Measurements from ENCODE around the gene RHOT1.
"Not testable (repeated sequence)": the region's sequence is repeated elsewhere in the genome, so short reads cannot be mapped to it uniquely, and the experiment has no call there.

The RHOT1 gene

GRCh38 chr17:32160526-32160925 is 18.2 kb downstream of the RHOT1 start:
- DNase-seq: no peak

GRCh38 chr17:32161029-32161428 is 18.7 kb downstream of the RHOT1 start:
- no peak for DNase-seq

DNA sequence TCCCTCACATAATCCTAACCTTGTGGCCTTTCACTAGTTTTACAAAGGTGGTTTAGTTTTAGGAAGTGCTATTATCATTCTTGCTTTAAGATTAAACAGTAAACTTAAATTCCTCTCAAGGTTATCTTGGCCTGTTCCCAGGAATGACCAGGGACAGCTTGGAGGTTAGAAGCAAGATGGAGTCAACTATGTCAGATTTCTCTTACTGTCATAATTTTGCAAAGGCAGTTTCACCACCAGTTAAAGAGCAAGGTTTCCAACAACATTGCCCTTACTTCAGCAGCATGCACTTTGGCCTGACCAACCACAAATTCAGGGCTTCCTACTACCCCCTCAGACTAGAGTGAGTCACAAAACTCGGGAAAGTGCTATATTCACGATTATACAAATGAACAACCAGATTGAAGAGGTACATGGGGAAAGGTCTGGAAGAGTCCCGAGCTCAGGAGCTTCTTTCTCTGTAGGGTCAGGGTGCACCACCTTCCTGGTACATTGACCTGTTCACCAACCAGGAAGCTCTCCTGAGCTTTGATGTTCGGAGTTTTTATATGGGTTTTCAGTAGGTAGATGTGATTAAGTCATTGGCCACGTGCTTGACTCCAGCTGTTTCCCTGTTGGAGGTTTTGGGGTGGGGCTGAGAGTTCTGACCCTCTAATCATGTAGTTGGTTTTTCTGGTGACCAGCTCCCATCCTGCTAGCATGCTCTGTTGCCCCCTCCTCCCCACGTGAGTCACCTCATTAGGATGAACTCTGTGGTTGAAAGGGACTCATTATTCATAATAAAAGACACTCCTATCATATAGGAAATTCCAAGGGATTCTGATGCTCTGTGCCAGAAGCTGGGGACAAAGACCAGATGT is 19.4 kb downstream of the RHOT1 start:
- no peak for DNase-seq

DNA sequence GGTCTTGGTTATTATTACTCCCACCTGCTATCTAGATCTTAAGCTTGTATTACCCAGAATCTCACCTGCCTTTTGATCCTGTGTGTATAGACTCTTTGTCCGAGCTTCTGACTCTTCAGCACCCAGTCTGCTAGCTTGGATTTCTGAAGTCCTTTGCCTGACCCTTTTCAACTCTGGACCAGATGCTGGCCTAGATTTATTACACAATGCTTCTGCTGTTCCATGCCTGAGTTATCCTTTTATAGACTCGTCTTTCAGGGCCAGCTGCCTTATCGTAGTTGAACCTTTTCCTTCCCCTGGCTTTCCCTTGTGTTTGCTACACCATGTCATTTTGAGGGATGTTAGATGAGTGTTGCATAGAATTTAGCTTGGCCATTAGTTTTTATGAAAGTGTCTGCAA is 32.6 kb downstream of the RHOT1 start:
- no peak for DNase-seq

DNA sequence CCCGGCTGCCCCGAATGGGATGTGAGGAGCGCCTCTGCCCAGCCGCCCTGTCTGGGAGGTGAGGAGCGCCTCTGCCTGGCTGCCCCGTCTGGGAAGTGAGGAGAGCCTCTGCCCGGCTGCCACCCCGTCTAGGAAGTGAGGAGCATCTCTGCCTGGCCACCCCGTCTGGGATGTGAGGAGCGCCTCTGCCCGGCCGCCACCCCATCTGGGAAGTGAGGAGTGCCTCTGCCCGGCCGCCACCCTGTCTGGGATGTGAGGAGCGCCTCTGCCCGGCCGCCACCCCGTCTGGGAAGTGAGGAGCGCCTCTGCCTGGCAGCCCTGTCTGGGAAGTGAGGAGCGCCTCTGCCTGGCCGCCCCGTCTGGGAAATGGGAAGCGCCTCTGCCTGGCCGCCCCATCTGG is 36.4 kb downstream of the RHOT1 start:
- not testable (repeated sequence) for DNase-seq

GRCh38 chr17:32179103-32179502 is 36.8 kb downstream of the RHOT1 start:
- DNase-seq: not testable (repeated sequence)

DNA sequence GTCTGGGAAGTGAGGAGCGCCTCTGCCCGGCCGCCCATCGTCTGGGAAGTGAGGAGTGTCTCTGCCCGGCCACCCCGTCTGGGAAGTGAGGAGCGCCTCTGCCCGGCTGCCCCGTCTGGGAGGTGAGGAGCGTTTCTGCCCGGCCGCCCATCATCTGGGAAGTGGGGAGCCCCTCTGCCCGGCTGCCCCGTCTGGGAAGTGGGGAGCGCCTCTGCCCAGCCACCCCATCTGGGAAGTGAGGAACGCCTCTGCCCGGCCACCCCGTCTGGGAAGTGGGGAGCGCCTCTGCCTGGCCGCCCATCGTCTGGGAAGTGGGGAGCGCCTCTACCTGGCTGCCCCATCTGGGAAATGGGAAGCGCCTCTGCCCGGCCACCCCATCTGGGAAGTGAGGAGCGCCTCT is 37.2 kb downstream of the RHOT1 start:
- DNase-seq: not testable (repeated sequence)

DNA sequence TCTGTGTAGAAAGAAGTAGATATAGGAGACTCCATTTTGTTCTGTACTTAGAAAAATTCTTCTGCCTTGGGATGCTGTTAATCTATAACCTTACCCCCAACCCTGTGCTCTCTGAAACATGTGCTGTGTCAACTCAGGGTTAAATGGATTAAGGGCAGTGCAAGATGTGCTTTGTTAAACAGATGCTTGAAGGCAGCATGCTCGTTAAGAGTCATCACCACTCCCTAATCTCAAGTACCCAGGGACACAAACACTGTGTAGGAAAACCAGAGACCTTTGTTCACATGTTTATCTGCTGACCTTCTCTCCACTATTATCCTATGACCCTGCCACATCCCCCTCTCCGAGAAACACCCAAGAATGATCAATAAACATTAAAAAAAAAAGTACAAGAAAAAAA is 38.0 kb downstream of the RHOT1 start:
- DNase-seq: not testable (repeated sequence)

DNA sequence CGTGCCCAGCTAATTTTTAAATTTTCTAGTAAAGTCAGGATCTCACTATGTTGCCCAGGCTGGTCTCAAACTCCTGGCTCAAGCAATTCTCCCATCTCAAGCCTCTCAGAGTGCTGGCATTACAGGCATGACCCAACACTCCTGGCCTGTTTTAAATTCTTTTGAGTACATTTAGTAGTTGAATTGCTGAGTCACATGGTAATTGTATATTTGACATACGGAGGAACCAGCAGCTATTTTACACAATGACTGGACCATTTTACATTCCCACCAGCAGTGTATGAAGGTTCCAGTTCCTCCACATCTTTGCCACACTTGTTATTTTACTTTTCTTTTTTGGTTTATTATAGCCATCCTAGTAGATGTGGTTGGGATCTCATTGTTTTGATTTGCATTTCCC is 43.6 kb downstream of the RHOT1 start:
- DNase-seq: no peak

DNA sequence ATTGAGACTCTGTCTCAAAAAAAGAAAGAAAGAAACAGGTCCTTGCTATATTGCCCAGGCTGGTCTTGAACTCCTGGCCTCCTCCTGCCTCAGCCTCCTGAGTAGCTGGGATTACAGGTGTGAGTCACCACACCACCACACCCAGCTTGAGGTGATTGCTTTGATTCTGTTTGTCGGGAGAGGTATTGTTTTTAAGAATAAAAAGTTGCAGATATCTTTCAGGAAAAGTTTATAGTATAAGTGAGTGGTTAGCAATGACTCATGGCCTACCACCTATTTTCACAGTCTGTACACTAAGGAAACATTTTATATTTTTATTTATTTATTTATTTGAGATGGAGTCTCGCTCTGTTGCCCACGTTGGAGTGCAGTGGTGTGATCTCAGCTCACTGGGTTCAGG is 45.0 kb downstream of the RHOT1 start:
- no peak for DNase-seq

- no peak for DNase-seq
Observed at GRCh38 chr17:32189343-32189742, 47.0 kb downstream of the RHOT1 start.

DNA sequence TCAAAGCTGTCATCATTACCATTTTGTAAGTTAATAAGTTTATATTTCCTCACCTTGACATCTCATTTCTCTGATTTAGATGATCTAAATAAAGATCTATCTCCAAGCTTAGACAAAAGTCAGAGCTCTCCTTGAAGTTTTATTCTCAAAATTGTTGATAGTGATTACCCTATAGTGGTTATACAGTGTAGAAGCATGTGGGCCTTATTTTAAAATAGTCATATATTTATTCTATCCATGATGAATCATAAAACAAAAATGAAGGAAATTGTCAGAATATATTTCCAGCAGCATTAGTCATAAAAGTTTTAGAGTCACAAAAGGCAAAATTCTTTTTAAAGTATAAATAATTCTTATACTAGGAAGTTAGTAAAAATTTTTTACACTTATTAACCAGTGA is 49.0 kb downstream of the RHOT1 start:
- DNase-seq: no peak

DNA sequence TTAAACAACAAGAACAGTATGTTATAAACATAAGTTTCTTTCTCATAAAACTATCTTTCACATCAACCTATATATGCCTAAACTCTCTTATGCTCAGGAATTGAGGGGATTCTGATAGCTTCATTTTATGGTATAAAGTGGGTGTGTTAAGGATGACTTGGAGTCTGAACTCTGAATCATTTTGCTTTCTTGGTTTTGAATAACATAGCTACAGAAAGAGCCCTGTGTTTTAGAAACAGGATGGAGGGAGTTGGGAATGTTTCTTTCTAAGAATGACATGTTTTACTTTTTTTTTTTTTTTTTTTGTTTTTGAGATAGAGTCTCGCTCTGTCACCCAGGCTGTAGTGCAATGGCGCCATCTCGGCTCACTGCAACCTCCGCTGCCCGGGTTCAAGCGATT is 50.1 kb downstream of the RHOT1 start:
- no peak for DNase-seq

DNA sequence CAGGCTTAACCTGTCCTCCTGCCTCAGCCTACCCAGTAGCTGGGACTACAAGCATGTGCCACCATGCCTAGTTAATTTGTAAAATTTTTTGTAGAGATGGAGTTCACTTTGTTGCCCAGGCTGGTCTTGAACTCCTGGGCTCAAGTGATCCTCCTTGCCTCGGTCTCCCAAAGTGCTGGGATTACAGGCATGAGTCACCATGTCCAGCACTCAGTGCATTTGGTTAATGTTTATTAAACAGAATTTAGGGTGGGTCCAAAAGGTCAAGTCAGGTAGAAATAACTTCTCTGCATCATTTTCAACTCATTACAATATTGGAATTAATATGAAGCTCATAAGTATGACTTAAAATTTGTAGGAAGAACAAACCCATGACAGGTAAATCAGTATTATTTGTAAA is 55.7 kb downstream of the RHOT1 start:
- no peak for DNase-seq

DNA sequence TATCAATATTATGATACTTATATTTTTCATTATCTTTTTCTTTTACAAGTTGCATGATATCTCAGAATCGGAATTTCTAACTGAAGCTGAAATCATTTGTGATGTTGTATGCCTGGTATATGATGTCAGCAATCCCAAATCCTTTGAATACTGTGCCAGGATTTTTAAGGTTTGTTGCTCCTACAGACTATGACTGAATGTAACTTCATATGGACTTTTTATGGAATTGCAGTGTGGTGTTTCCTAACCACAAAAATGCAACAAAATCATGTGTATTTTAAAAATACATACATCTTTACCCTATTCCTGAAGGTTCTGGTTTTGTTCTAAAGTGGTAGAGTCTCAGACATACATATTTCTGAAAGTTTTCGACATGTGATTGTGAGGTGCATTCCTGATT is 64.6 kb downstream of the RHOT1 start:
- no peak for DNase-seq

DNA sequence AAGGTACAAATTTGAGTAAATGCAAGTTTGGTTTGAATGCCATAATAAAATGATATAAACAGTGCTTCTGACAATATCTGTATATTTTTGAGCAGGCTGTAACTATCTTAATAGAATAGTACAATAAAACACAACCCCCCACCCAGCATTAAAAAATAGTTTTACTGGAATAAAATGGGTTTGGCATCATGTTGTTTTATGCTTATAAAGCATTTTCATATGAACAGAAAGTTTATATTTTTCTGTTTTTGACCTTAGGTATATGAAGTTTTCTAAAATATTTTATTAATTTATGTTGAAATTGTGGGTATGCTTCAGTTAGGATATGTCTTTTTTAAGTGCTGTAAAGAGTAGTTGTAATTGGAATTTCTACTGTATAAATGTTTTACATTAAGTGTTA is 66.1 kb downstream of the RHOT1 start:
- DNase-seq: no peak

DNA sequence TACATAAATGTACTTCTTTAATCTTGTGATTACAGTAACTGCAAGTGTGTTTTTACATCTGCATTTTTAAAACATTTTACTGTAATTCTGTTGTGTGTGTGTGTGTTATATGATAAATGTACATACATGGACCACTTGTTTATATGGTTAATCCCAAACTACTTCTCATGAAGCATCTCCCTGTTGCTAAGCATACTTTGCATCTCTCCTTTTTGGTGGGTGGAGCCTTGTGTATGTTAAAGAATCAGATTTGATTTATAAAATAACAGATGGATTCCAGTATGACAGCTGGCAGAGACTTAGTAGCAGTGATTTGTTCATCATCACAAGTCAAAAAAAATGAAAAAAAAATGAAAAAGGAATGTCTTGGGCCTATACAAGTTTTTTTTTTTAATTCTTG is 67.3 kb downstream of the RHOT1 start:
- DNase-seq: no peak

DNA sequence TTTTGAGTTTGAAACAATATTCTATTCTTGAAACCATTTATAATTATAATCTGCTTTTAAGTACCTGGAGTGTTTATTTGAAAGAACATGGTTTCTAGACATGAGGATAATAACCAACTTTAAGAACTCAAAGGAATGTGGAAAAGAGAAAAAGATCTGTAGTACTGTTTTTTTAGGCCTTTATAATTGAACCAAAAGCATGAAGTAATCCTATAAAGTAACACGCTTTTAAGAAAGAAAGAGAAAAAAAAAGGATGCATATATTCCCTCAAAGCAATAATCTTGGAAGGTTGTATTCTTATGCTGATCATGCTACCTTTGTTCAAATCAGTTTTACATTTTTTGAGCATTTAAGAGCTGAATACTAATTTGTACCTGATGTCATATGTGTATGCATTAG is 69.4 kb downstream of the RHOT1 start:
- DNase-seq: no peak

DNA sequence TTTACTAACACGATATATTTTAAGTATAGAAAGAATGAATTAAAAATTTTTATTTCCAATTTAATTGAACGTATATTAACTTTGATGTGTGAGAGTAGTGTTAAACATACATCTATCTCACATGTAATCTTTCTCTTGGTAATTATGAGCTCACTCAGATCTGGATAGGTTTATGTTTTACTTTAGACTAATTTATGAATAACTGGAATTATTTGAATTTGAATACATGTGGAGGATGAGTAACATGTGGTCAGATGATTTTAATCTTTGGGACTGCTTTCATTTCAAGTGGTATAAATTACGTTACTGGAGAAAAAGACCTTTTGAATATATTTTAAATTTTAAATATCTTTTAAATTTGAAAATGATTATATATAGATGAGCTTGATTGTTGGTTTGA is 73.4 kb downstream of the RHOT1 start:
- no peak for DNase-seq

- no peak for DNase-seq
Observed at GRCh38 chr17:32222621-32223020, 80.3 kb downstream of the RHOT1 start.

GRCh38 chr17:32223703-32224102 is 81.4 kb downstream of the RHOT1 start:
- DNase-seq: no peak

DNA sequence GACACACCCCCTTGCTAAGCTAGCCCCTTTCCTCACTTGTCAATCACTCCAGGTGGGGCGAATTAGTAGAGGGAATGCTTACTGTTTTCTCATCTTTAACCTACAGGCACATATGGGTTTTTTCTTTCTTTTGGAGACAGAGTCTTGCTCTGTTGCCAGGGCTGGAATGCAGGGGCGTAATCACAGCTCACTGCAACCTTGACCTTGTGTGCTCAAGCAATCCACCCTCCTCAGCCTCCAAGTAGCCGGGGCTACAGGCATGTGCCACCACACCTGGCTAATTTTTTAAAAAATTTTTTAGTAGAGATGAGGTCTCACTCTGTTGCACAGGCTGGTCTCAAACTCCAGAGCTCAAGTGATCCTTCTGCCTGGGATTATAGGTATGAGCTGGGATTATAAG is 84.6 kb downstream of the RHOT1 start:
- no peak for DNase-seq

GRCh38 chr17:32227910-32228309 is 85.6 kb downstream of the RHOT1 start:
- DNase-seq: no peak

DNA sequence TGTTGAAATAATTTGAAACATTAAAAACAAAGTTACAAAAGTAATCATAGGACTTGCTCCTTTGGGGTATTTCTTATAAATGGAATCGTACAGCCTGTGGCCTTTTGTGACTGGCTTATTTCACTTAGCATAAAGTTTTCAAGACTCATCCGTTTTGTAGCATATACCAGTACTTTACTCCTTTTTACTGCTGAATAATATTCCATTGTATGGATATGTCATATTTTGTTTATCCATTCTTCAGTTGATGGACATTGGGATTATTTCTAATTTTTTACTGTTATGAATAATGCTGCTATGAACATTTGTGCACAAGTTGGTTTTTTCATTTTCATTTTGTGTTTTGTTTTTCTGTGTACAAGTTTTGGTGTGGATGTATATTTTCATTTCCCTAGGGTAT is 93.3 kb downstream of the RHOT1 start:
- no peak for DNase-seq

DNA sequence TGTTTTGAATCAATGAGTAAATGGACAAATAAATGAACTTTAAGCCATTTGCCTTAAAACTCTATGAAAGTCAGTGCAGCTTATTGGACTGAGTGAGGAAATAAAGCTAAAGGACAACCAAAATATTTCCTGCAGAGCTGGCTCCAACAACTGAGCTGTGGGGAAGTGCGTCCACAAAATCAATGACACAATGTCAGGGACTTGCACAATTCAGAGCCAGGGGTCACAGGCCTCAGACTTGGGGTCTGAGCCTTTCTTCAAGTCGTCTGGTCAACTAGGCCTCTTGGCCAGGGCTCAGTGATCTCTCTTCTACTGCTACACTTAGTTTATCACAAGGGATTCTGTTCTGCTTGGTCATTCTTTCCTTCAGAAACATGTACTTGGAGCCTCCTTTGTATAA is 97.2 kb downstream of the RHOT1 start:
- DNase-seq: no peak
